GM23338 (cell line): ENCODE measurements around the gene PTPRO. TPM values are rescaled to one million over a fixed set of nuclear protein-coding genes. Genes with fewer than 3 reads are reported as not detected.

Experiments
- ATAC-seq: fragments of 200-7000 bp; cut with Tn5 transposase; 3 replicates; pipeline ENCODE4 v1.9.1; 2020
- DNase-seq: peaks from one replicate; pipeline ENCODE4 v3.0.0-alpha.2; 2015; ENCODE audit warnings: low spot score
- H2AFZ ChIP-seq: fragments of 200-600 bp; sonication (generic); 2 replicates; pipeline ENCODE4 v1.8.0; 2016; ENCODE audit warnings: antibody characterized with exemption, mild to moderate bottlenecking, moderate library complexity
- H3F3A ChIP-seq: fragments of 200-600 bp; sonication (generic); replicated peaks from 2 replicates; pipeline ENCODE4 v1.8.0; 2017; ENCODE audit warnings: antibody characterized with exemption, mixed run types, low read depth
- H3K27ac ChIP-seq: fragments of 200-600 bp; sonication (generic); 2 replicates; pipeline ENCODE4 v1.6.1; 2016; ENCODE audit warnings: low read depth
- H3K27me3 ChIP-seq: fragments of 200-600 bp; sonication (generic); 2 replicates; pipeline ENCODE4 v1.8.0; 2016; ENCODE audit warnings: mild to moderate bottlenecking, mixed run types, moderate library complexity; ENCODE audit not compliant: insufficient read depth
- H3K36me3 ChIP-seq: fragments of 200-600 bp; sonication (generic); 2 replicates; pipeline ENCODE4 v1.8.0; 2016; ENCODE audit warnings: mild to moderate bottlenecking; ENCODE audit not compliant: insufficient read depth
- H3K4me1 ChIP-seq: fragments of 200-600 bp; sonication (generic); 2 replicates; pipeline ENCODE4 v1.8.0; 2016; ENCODE audit warnings: mild to moderate bottlenecking, moderate library complexity; ENCODE audit not compliant: insufficient read depth
- H3K4me2 ChIP-seq: fragments of 200-600 bp; sonication (generic); 2 replicates; pipeline ENCODE4 v1.7.1; 2017; ENCODE audit warnings: mixed run types
- H3K4me3 ChIP-seq: fragments of 200-600 bp; sonication (generic); 2 replicates; pipeline ENCODE4 v1.6.1; 2016; ENCODE audit warnings: mixed run types
- H3K79me2 ChIP-seq: fragments of 200-600 bp; sonication (generic); replicated peaks from 2 replicates; pipeline ENCODE4 v1.8.0; 2017; ENCODE audit warnings: mild to moderate bottlenecking; ENCODE audit not compliant: insufficient read depth
- H3K9me2 ChIP-seq: fragments of 200-600 bp; sonication (generic); 2 replicates; pipeline ENCODE4 v1.8.0; 2017; ENCODE audit not compliant: insufficient read depth
- H4K20me1 ChIP-seq: fragments of 200-600 bp; sonication (generic); replicated peaks from 2 replicates; pipeline ENCODE4 v1.8.0; 2017; ENCODE audit warnings: mild to moderate bottlenecking; ENCODE audit not compliant: insufficient read depth
- H3K27ac Mint-ChIP-seq: 2 replicates; pipeline ENCODE4 v1.8.0; 2020; ENCODE audit warnings: inconsistent platforms, mild to moderate bottlenecking, moderate library complexity, mixed read lengths
- H3K27me3 Mint-ChIP-seq: 3 replicates; pipeline ENCODE4 v1.8.0; 2022; ENCODE audit warnings: low read depth, mild to moderate bottlenecking, moderate library complexity, mixed read lengths, inconsistent platforms; ENCODE audit not compliant: insufficient read depth, poor library complexity
- H3K36me3 Mint-ChIP-seq: 3 replicates; pipeline ENCODE4 v1.8.0; 2021; ENCODE audit warnings: low read depth, mild to moderate bottlenecking, inconsistent platforms, moderate library complexity, mixed read lengths
- H3K4me1 Mint-ChIP-seq: 3 replicates; pipeline ENCODE4 v1.8.0; 2020; ENCODE audit warnings: mild to moderate bottlenecking, inconsistent platforms, mixed read lengths
- H3K4me3 Mint-ChIP-seq: 3 replicates; pipeline ENCODE4 v1.8.0; 2021; ENCODE audit warnings: moderate library complexity, mild to moderate bottlenecking, inconsistent platforms, mixed read lengths
- H3K9me3 Mint-ChIP-seq: 3 replicates; pipeline ENCODE4 v1.8.0; 2020; ENCODE audit warnings: moderate library complexity, mild to moderate bottlenecking, inconsistent platforms, mixed read lengths
- CREB1 ChIP-seq: fragments of 250-450 bp; sonication (Bioruptor Pico); IDR thresholded peaks from 2 replicates; pipeline ENCODE4 v1.5.0; 2020; ENCODE audit warnings: low read depth, mild to moderate bottlenecking, moderate library complexity
- EZH2 ChIP-seq: fragments of 200-600 bp; sonication (generic); IDR thresholded peaks from one replicate; pipeline ENCODE4 v1.8.0; 2017; ENCODE audit warnings: antibody characterized with exemption, mild to moderate bottlenecking, low read depth; ENCODE audit not compliant: unreplicated experiment
- EZH2phosphoT487 ChIP-seq: fragments of 200-600 bp; sonication (generic); IDR thresholded peaks from one replicate; pipeline ENCODE4 v1.8.1; 2018; ENCODE audit warnings: antibody characterized with exemption; ENCODE audit not compliant: unreplicated experiment
- JUNB ChIP-seq: IDR thresholded peaks from one replicate; pipeline ENCODE4 v1.6.1; 2016; ENCODE audit warnings: antibody characterized with exemption; ENCODE audit not compliant: unreplicated experiment
- NANOG ChIP-seq: IDR thresholded peaks from 2 replicates; pipeline ENCODE4 v1.6.1; 2016; ENCODE audit warnings: antibody characterized with exemption, borderline replicate concordance
- POLR2AphosphoS5 ChIP-seq: IDR thresholded peaks from 2 replicates; pipeline ENCODE4 v1.6.1; 2016; ENCODE audit warnings: antibody characterized with exemption, low read depth
- STAT1 ChIP-seq: IDR thresholded peaks from one replicate; pipeline ENCODE4 v1.6.1; 2016; ENCODE audit warnings: antibody characterized with exemption; ENCODE audit not compliant: unreplicated experiment
- ZNF114 ChIP-seq: fragments of 250-450 bp; sonication (Bioruptor Pico); IDR thresholded peaks from 2 replicates; pipeline ENCODE4 v1.5.0; 2020; ENCODE audit warnings: mild to moderate bottlenecking, moderate library complexity
- ZNF331 ChIP-seq: fragments of 250-450 bp; sonication (Bioruptor Pico); IDR thresholded peaks from 2 replicates; pipeline ENCODE4 v1.5.0; 2020; ENCODE audit warnings: low read depth, mild to moderate bottlenecking, moderate library complexity
- polyA plus RNA-seq: library from polyadenylated mRNA; unstranded; fragments of >200 nt; fragmentation: Nextera tagmentation; extraction: Ambion mirVana; gene quantifications from 2 replicates; pipeline ENCODE4 v1.2.1, GENCODE V29; 2016
- total RNA-seq: library from RNA; depleted of rRNA; stranded (reverse); fragments of >200 nt; shearing (Covaris generic); gene quantifications from 2 replicates; pipeline ENCODE4 v1.2.3, GENCODE V29; 2014
- TF ChIP-seq, protein P1 (sequence below): fragments of 250-450 bp; sonication (Bioruptor Pico); IDR thresholded peaks from 2 replicates; pipeline ENCODE4 v1.5.0; 2020; ENCODE audit warnings: mild to moderate bottlenecking, moderate library complexity
- TF ChIP-seq, protein P2 (sequence below), 2 experiments: fragments of 200-600 bp in 1 of 2; sonication (generic) in 1 of 2; conservative IDR thresholded peaks; 2 replicates each; pipeline versions ENCODE4 v1.5.1 to v1.6.1; 2016 to 2017; ENCODE audit warnings: antibody characterized with exemption in 2 of 2, low read depth in 2 of 2, mild to moderate bottlenecking in 2 of 2, moderate library complexity in 1 of 2

PTPRO gene
- total and polyA plus RNA-seq, 2 experiments from 2014 or later: 1.4 to 1.5 TPM

DNA sequence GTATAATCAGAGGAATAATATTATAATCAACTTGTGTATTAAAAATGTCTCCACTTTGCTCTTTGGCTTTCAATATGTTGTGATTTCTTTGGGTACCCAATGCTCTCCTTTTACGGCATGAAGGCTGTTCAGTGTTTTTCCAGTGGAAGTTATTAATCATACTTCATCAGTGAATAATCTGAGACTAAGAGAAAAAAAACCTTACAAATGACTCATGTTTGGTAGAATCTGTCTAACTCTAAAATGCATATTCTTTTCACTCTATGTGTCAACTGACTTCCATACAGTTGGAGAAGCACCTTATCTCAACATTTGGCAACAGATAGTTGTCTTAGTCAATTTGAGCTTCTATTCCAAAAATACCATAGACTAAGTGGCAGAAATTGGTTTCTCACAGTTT is 82.2 kb downstream of the PTPRO start (continued):
- TF ChIP-seq, protein P1, sequence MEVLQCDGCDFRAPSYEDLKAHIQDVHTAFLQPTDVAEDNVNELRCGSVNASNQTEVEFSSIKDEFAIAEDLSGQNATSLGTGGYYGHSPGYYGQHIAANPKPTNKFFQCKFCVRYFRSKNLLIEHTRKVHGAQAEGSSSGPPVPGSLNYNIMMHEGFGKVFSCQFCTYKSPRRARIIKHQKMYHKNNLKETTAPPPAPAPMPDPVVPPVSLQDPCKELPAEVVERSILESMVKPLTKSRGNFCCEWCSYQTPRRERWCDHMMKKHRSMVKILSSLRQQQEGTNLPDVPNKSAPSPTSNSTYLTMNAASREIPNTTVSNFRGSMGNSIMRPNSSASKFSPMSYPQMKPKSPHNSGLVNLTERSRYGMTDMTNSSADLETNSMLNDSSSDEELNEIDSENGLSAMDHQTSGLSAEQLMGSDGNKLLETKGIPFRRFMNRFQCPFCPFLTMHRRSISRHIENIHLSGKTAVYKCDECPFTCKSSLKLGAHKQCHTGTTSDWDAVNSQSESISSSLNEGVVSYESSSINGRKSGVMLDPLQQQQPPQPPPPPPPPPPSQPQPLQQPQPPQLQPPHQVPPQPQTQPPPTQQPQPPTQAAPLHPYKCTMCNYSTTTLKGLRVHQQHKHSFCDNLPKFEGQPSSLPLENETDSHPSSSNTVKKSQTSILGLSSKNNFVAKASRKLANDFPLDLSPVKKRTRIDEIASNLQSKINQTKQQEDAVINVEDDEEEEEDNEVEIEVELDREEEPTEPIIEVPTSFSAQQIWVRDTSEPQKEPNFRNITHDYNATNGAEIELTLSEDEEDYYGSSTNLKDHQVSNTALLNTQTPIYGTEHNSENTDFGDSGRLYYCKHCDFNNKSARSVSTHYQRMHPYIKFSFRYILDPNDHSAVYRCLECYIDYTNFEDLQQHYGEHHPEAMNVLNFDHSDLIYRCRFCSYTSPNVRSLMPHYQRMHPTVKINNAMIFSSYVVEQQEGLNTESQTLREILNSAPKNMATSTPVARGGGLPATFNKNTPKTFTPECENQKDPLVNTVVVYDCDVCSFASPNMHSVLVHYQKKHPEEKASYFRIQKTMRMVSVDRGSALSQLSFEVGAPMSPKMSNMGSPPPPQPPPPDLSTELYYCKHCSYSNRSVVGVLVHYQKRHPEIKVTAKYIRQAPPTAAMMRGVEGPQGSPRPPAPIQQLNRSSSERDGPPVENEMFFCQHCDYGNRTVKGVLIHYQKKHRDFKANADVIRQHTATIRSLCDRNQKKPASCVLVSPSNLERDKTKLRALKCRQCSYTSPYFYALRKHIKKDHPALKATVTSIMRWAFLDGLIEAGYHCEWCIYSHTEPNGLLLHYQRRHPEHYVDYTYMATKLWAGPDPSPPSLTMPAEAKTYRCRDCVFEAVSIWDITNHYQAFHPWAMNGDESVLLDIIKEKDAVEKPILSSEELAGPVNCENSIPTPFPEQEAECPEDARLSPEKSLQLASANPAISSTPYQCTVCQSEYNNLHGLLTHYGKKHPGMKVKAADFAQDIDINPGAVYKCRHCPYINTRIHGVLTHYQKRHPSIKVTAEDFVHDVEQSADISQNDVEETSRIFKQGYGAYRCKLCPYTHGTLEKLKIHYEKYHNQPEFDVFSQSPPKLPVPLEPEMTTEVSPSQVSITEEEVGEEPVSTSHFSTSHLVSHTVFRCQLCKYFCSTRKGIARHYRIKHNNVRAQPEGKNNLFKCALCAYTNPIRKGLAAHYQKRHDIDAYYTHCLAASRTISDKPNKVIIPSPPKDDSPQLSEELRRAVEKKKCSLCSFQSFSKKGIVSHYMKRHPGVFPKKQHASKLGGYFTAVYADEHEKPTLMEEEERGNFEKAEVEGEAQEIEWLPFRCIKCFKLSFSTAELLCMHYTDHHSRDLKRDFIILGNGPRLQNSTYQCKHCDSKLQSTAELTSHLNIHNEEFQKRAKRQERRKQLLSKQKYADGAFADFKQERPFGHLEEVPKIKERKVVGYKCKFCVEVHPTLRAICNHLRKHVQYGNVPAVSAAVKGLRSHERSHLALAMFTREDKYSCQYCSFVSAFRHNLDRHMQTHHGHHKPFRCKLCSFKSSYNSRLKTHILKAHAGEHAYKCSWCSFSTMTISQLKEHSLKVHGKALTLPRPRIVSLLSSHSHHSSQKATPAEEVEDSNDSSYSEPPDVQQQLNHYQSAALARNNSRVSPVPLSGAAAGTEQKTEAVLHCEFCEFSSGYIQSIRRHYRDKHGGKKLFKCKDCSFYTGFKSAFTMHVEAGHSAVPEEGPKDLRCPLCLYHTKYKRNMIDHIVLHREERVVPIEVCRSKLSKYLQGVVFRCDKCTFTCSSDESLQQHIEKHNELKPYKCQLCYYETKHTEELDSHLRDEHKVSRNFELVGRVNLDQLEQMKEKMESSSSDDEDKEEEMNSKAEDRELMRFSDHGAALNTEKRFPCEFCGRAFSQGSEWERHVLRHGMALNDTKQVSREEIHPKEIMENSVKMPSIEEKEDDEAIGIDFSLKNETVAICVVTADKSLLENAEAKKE (CRISPR knock-in tag): no peak
- TF ChIP-seq CREB1 (CRISPR knock-in tag) (no peak), NANOG (no peak), JUNB (no peak), ZNF114 (no peak), POLR2AphosphoS5 (no peak), EZH2phosphoT487 (no peak), STAT1 (no peak), ZNF331 (CRISPR knock-in tag) (no peak)
- TF ChIP-seq, protein P2, sequence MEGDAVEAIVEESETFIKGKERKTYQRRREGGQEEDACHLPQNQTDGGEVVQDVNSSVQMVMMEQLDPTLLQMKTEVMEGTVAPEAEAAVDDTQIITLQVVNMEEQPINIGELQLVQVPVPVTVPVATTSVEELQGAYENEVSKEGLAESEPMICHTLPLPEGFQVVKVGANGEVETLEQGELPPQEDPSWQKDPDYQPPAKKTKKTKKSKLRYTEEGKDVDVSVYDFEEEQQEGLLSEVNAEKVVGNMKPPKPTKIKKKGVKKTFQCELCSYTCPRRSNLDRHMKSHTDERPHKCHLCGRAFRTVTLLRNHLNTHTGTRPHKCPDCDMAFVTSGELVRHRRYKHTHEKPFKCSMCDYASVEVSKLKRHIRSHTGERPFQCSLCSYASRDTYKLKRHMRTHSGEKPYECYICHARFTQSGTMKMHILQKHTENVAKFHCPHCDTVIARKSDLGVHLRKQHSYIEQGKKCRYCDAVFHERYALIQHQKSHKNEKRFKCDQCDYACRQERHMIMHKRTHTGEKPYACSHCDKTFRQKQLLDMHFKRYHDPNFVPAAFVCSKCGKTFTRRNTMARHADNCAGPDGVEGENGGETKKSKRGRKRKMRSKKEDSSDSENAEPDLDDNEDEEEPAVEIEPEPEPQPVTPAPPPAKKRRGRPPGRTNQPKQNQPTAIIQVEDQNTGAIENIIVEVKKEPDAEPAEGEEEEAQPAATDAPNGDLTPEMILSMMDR (conservative IDR thresholded peaks at IDR 0.05; ENCODE audit: low read depth in 2 of 2): no peak

DNA sequence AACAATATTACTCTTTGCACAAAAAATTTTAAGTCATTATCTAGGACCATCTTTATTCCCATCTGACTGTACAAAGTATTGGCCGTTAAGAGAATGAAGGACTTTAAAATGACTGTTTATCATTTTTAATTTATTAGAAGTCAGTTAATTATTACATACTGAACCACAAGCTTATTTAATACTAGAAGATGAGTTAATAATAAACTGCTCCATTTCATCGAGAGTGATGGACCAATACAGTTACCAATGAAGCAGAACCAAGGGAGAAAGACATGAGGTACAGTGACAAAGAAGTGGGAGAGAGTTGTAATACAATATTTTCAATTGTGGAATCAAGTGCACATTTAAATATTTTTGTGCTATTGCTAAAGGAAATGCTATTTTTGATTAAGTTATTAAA is 83.3 kb downstream of the PTPRO start:
- no peak for ATAC-seq
- peaks cover 5% of the 10 kb centered on the region; the same call in 1 of the 2 replicates for H3K9me2 ChIP-seq
- H3K4me1 ChIP-seq: no peaks in the 10 kb centered on the region
- no peak for TF ChIP-seq POLR2AphosphoS5
- TF ChIP-seq, protein P2 (conservative IDR thresholded peaks at IDR 0.05; ENCODE audit: low read depth in 2 of 2): no peak
- TF ChIP-seq EZH2: no peak
- no peak for TF ChIP-seq STAT1
- no peaks in the 10 kb centered on the region for H3K36me3 Mint-ChIP-seq
- H3K27me3 ChIP-seq: no peaks in the 10 kb centered on the region
- H3K27me3 Mint-ChIP-seq: peaks cover 2% of the 10 kb centered on the region
- no peak for DNase-seq
- H3K4me3 ChIP-seq: no peak overlapping the region
- no peaks in the 10 kb centered on the region for H4K20me1 ChIP-seq
- H3K4me2 ChIP-seq: no peak overlapping the region
- H3K4me1 Mint-ChIP-seq: no peaks in the 10 kb centered on the region
- H3F3A ChIP-seq: no peaks in the 10 kb centered on the region
- H3K9me3 Mint-ChIP-seq: no peaks in the 10 kb centered on the region; the same call in 2 of the 3 replicates
- H3K79me2 ChIP-seq: no peaks in the 10 kb centered on the region
- no peak overlapping the region for H3K27ac ChIP-seq
- H3K27ac Mint-ChIP-seq: no peak overlapping the region
- H2AFZ ChIP-seq: no peak overlapping the region
- no peak overlapping the region for H3K4me3 Mint-ChIP-seq
- no peaks in the 10 kb centered on the region for H3K36me3 ChIP-seq
